ENCODE measurements around the gene LRIG1.

DNA sequence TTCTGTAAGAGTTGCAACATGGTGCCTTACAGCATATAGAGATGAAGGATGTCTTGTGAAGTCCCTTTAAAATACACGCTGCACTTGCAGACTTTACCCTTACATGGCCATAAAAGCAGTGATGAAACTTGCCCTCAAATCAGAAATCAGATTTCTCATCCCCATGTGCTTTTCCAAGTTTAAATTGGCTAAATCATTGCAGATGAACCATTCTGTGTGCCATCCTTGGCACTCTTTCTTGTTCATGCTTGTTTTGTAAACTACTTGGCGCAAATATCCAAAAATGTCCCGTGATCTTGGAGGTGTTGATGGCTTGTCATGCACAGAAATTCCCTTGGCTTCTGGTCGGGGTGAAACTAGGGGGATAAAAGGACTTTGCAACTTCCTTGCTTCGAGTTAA is 135.7 kb downstream of the LRIG1 start:
- TF ChIP-seq CTCF (IDR thresholded peaks at IDR 0.05) (no peak), POLR2AphosphoS5 (IDR thresholded peaks at IDR 0.05) (no peak)
